ENCODE data around the gene SEPTIN12.

GRCh38 chr16:4790261-4790660 is 2.1 kb upstream of the SEPTIN12 start:
- TF ChIP-seq POLR2AphosphoS5 (IDR thresholded peaks at IDR 0.05; ENCODE audit: insufficient read depth, low read depth, low read length) = no peak
- TF ChIP-seq, protein P1, sequence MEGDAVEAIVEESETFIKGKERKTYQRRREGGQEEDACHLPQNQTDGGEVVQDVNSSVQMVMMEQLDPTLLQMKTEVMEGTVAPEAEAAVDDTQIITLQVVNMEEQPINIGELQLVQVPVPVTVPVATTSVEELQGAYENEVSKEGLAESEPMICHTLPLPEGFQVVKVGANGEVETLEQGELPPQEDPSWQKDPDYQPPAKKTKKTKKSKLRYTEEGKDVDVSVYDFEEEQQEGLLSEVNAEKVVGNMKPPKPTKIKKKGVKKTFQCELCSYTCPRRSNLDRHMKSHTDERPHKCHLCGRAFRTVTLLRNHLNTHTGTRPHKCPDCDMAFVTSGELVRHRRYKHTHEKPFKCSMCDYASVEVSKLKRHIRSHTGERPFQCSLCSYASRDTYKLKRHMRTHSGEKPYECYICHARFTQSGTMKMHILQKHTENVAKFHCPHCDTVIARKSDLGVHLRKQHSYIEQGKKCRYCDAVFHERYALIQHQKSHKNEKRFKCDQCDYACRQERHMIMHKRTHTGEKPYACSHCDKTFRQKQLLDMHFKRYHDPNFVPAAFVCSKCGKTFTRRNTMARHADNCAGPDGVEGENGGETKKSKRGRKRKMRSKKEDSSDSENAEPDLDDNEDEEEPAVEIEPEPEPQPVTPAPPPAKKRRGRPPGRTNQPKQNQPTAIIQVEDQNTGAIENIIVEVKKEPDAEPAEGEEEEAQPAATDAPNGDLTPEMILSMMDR (IDR thresholded peaks at IDR 0.05; ENCODE audit: extremely low read depth in 1 of 2, insufficient read depth in 1 of 2, low read depth in 1 of 2, low read length in 2 of 2) = no peak
- no peak for TF ChIP-seq JUN (IDR thresholded peaks at IDR 0.05; ENCODE audit: borderline replicate concordance, insufficient read depth, insufficient read length, low read depth)
- no peak for TF ChIP-seq MYC (IDR thresholded peaks at IDR 0.05; ENCODE audit: low read depth, low read length)
- TF ChIP-seq, protein P2, sequence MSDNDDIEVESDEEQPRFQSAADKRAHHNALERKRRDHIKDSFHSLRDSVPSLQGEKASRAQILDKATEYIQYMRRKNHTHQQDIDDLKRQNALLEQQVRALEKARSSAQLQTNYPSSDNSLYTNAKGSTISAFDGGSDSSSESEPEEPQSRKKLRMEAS (IDR thresholded peaks at IDR 0.05; ENCODE audit: insufficient read depth, insufficient read length) = no peak

All from endothelial cell of umbilical vein (primary cell).